Activated CD8-positive, alpha-beta memory T cell treated with anti-CD3 and anti-CD28 coated beads for 24 hours (primary cell): ENCODE measurements around the gene NOP9.
A peak's percentile ranks its signal among the peaks of the same experiment; 100 is the strongest.

Source experiments
- DNase-seq: peaks from one replicate; pipeline ENCODE4 v3.0.0-alpha.2; 2020

Gene NOP9

GRCh38 chr14:24283796-24284460 is 15.7 kb upstream of the NOP9 start:
- no peak for DNase-seq

DNA sequence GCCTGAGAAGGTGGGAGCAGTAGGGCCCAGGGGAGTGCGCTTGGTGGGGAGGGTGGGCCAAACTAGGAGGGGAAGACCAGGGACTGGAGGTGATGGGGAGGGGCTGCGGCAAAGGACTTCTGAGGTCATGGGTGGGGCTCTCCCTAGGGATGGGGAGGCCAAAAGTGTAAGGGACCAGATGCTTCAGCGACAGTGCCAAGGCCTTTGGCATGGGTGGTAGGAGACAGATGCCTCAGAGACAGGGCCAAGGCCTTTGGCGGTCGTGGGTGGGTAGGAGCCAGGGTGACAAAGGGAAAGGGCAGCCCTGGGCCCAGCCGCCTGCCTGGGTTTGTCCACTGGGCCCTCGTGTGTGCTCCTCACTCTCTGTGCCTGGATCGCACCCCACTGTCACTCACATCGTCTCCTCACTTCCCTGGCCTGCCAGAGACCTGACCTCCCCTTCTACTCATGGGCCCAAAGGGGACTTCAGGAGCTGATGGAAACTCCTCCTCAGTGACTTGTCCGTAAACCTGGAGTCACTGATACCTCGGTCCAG is 15.1 kb upstream of the NOP9 start:
- DNase-seq, result no peak

DNA sequence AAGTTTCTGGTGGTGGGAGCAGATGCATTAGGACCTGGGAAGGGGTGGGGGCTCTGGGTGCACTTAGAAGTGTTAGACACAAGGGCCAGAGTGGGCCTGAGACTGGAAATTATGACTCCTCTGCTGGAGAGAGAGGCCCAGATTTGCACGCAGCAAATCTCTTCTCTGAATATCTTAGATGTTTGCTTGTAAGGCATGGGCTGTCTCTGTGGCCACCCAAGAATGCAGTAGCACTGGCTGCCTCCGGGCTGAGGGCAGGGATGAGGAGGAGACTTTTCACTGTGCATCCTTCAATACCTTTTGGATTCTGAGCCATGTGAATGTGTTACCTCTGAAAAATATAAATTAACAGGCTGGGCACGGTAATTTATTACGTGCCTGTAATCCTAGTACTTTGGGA is 14.3 kb upstream of the NOP9 start:
- DNase-seq, result no peak

DNA sequence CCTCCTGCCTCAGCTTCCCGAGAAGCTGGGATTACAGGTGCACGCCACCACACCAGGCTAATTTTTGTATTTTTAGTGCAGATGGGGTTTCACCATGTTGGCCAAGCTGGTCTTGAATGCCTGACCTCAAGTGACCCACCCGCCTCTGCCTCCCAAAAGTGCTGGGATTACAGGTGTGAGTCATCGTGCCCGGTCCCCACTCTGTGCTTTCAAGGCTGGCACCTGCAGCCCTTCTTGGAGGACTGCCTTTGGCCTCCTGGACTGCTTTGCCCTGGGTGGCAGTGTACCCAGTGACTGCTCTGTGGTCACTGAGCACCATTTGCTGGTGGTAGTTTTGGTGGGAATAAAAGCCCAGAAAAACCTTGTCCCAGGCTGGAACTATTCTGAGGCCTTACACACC is 12.7 kb upstream of the NOP9 start:
- no peak for DNase-seq

DNA sequence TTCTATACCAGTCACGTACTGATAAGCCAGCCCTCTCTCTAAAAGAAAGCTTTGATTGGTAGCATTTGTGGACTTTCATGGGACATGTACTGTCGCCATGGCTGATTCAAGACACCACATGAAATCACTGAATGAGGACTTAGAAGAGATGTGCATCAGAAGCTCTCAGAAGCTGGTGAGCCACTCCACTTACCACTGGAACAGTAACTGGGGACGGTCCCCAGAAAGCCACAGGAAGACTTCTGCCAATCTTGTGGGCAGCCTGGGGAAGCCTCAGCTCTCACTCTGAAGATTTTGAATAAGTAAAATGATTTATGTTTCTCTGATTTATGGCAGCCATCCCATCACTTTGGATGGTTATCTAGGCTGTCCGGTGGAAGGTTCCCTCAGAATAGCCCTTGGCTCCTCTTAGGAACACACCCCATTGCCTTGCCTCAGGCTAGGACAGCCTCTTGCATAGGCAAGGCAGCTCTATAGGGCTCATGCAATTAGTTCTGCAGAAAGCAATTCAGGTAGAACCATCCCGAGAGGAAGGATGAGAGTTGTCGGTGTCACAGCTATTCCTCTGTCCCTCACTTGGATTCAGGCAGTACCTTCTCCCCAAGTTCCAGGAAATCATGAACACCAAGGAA is 9.9 kb upstream of the NOP9 start:
- DNase-seq, result peak; percentile 67

- DNase-seq, result no peak
These were observed 8.9 kb upstream of the NOP9 start for GRCh38 chr14:24290746-24291145.

- DNase-seq, result no peak
These were observed 8.1 kb upstream of the NOP9 start for GRCh38 chr14:24291446-24292117.

DNA sequence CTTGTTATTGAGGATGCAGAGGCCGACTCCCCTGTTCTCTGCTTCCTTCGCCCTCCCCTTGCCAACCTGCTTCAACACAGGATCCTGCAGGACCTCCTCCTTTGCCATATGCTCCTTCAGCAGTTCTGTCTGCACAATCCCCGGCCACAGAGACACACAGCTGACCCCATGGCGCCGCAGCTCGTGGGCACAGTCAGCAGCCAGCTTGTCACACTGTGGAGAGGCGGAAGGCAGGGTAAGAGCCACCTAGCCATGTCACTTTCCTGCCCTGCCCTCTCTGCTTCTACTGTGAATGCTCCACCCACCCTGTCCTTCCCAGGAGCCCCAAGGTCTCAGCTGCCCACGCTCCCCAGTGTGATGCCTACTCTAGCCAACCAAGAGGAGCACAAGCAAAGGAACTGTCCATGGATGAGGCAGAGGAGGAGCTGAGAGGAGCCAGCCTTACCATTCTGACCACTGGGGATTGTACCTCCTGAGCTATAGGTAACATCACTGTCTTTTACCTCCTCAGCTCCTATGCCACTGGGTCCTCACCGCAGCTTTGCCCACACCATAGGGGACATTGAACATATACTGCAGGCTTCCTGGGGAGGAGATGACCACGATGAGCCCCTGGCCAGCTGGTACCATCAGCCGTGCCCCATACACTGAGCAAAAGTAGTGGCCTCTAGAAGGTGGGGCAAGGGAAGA is 7.4 kb upstream of the NOP9 start:
- no peak for DNase-seq

DNA sequence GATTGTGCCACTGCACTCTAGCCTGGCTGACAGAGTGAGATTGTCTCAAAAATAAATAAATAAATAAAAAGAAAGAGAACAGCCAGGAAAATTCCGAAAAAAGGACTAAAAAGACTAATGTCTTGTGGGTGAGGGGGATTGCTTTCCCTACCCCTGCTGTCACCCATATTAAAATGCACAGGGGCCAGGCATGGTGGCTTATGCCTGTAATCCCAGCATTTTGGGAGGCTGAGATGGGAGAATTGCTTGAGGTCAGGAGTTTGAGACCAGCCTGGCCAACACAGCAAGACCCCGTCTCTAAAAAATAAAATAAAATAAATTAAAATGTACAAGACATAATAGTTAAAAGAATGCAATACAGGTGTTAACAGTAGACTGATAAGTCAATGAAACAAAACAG is 6.1 kb upstream of the NOP9 start:
- no peak for DNase-seq

GRCh38 chr14:24296341-24297157 is 3.1 kb upstream of the NOP9 start:
- peak; percentile 81 for DNase-seq

GRCh38 chr14:24297190-24297964 is 2.3 kb upstream of the NOP9 start:
- DNase-seq, result no peak

GRCh38 chr14:24298892-24299254 is 777 bp upstream of the NOP9 start:
- no peak for DNase-seq

GRCh38 chr14:24300326-24300980 is 803 bp downstream of the NOP9 start:
- no peak for DNase-seq

GRCh38 chr14:24304019-24304387 is 4.4 kb downstream of the NOP9 start:
- no peak for DNase-seq

GRCh38 chr14:24307156-24307574 is 7.5 kb downstream of the NOP9 start:
- DNase-seq, result no peak

GRCh38 chr14:24307575-24308341 is 8.1 kb downstream of the NOP9 start, which contains the start of gene CIDEB:
CIDEB (minus strand) TSS chr14:24307977; CDS start chr14:24307858, 119 bp downstream.
- DNase-seq, result peak; percentile 79

GRCh38 chr14:24308342-24309124 is 8.9 kb downstream of the NOP9 start:
- no peak for DNase-seq

- DNase-seq, result no peak
These were observed 10.1 kb downstream of the NOP9 start, which contains the start of gene LTB4R2 for GRCh38 chr14:24309538-24310264. LTB4R2 (plus strand) TSS chr14:24310140; CDS start chr14:24310665, 525 bp downstream.

DNA sequence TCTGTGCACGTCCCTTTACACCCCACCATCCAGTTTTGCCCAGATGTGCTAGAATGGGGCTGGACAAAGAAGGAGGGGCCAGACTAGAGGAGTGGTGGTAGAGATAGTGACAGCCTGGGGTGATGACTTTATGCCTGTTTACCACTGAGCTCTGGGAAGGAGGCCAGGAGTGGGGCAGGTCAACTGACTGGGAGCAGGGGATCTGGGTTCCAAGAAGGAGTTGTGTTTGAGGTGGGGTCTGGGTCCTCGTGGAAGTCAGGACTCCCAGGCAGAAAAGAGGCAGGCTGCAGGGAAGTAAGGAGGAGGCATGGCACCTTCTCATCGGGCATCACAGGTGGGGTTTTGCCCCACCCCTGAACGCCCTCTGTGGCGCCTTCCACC is 10.6 kb downstream of the NOP9 start:
- no peak for DNase-seq
